GM18868 (cell line): ENCODE data around the gene HJV.

Experiments
- ATAC-seq: cut with Tn5 transposase; IDR thresholded peaks from one replicate; pipeline ENCODE4 v1.9.1; 2021; ENCODE audit warnings: mild to moderate bottlenecking, moderate library complexity; ENCODE audit not compliant: unreplicated experiment

HJV gene

GRCh38 chr1:146022403-146023127 is 1.0 kb upstream of the HJV start:
- ATAC-seq = no peak

- ATAC-seq = no peak
These were observed 487 bp downstream of the HJV start for GRCh38 chr1:146021050-146021445.

GRCh38 chr1:146020058-146021049 is 1.2 kb downstream of the HJV start:
- ATAC-seq = no peak

GRCh38 chr1:146019231-146020057 is 2.1 kb downstream of the HJV start:
- ATAC-seq = no peak

DNA sequence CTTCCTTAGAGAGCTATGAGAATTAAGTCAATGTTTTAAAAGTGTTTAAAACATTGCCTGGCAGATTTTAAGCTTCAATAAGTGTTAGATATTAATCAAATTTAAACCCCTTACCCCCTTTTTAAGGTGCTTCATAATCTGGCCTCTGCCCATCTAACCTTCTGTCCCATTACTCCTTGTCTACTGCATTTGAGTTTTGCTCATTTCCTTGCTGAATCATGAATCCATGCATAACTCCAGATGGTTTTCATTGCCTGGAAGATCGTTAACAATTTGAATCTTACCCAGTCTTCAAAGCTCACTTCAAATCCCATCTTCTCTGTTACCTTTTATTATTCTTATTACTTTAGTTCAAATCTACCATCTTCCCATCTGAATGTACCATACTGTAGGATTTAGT is 4.6 kb downstream of the HJV start:
- ATAC-seq = no peak

DNA sequence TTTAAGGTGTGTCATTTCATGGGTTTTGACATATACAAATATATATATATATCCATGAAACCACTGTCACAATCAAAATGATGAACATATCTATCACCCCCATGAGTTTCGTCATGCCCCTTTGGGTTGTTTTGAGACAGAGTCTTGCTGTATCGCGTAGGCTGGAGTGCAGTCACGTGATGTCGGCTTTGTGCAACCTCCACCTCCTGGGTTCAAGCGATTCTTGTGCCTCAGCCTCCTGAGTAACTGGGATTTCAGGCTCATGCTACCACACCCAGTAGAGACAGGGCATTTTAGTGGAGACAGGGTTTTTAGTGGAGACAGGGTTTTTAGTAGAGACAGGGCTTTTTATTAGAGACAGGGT is 8.0 kb downstream of the HJV start:
- ATAC-seq = no peak

DNA sequence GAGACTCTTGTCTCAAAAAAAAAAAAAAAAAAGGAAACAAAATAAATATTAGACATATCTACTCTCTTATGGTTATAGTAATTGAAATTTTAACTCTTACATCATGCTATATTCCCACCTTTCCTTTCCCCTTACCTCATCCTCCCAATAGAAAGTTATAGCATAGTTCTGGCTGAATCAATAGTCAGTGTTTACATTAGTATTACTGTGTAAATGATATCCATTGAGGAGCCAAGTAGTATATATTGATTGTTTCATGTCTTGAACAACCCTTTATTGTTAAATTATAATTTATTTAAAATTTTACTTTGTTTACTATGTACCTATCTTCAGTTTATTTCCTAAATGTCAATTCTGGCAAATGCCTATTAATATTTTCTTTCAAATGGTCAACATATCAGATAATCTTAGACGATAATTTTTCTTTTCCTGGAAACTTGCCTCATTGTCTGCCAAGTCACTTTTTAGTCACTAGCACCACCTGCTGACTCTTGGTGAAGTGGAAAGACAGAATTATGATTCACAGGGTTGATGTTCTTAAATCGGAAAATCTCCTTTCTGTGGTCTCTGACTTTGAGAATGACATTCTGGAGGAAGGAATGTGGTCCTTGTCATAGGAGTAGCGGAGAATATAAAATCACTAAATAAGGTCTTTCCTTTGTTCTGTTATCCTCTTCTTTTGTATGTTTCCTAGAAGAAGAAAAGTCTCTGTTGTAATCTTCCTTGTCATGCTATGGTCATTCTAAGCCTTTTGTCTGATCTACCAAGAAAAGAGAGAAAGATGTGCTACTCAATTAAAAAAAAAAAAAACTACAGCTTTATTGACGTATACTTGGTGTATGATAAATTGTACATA is 8.6 kb downstream of the HJV start:
- no peak for ATAC-seq

DNA sequence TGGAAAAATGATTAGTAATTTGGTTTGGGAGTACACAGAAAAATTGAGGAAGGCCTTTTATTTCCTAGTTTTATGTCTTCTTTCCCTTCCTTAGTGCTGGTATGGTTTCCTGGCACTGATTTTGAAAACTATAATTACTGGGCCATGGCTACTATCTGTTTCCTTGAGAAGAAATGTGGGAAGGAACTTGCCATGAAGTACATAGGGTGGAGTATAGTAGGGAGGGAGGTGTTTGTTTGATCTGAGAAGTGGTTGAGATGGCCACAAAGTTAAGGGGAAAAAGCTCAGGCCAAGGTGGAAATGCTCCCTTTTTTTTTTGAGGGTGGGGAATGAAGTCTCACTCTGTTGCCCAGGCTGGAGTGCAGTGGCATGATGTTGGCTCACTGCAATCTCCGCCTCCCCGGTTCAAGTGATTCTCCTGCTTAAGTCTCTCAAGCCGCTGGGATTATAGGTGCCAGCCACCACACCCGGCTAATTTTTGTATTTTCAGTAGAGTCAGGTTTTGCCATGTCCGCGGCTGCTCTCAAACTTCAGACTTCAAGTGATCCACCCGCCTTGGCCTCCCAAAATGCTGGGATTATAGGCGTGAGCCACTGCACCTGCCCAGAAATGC is 11.3 kb downstream of the HJV start:
- no peak for ATAC-seq

DNA sequence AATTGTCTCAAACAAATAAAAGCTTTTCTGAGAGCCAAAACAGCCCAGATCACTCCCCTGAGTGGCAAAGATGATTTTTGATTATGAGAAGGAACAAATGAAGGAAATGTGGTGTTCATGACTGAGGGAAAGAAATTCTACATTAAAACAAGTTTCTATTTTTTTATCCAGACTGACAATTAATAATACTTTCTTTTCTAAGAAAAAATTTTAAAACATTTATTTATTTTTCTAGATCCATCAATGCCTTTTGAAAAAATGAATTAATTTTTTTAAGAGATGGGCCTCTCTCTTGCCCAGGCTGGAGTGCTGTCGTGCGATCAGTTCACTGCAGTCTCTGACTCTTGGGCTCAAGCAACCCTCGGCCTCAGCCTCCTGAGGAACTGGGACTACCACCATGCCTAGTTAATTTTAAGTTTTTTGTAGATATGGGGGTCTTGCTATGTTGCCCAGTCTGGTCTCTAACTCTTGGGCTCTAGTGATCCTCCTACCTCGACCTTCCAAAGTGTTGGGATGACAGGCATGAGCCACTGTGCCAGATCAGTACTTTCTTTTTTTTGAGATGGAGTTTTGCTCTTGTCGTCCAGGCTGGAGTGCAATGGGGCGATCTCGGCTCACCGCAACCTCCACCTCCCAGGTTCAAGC is 13.9 kb downstream of the HJV start:
- no peak for ATAC-seq

DNA sequence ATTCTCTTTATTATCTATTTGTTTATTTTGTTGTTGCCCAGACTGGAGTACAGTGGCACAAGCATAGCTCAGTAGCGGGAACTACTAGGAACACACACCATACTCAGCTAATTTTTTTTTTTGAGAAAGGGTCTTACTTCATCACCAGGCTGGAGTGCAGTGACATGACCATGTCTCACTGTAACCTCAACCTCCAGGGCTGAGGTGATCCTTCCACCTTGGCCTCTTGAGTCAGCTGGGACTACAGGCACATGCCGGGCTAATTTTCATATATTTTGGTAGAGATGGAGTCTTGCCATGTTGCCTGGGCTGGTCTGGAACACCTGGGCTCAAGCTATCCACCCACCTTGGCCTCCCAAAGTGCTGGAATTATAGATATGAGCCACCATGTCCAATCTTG is 19.8 kb downstream of the HJV start:
- no peak for ATAC-seq

DNA sequence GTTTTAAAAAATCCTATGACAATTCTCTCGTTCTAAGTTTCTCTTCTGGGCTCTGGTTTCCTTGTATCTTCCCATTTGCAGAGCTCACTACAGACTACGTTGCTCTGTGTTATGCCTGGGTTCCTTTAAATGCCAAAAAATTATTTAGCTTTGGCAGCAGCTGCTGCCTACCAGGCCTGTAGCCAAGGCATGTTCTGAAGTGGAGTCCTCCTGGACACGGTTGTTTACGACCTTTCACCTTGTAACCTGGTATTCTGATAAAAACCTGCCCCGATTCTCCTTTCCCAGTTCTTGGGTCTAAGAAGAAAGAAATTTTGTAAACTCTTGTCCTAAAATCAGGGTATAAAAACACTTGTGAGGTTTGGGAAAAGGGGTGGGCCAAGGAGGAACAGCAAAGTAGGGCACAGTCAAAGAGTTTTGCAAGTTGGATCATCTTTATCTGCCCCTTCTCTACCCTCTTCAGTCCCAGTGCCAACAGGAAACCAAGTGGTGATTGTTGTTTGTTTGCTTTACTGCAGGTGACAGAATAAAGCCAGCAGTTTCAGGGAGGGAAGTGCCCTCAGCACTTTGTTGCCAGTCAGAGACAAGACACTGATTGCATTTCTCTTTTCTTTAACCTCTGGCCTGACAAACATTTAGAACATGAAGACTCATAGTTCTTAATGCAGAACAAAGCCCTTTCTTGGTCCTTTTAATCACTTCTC is 22.1 kb downstream of the HJV start:
- no peak for ATAC-seq

DNA sequence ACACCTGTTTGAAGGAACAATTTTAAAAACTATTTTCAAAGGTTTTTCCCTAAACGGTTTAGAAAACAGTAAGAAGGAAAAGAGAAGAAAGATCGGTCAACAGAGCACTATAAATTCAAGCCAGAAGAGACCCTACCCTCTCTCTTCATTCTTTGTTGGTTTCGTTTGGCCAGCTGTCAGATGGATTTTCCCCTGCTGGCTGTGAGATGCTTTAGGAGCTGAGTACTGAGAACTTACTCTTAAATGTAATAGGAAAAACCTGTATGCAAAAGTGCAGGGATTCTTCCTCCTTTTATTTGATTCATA is 23.9 kb downstream of the HJV start:
- no peak for ATAC-seq

DNA sequence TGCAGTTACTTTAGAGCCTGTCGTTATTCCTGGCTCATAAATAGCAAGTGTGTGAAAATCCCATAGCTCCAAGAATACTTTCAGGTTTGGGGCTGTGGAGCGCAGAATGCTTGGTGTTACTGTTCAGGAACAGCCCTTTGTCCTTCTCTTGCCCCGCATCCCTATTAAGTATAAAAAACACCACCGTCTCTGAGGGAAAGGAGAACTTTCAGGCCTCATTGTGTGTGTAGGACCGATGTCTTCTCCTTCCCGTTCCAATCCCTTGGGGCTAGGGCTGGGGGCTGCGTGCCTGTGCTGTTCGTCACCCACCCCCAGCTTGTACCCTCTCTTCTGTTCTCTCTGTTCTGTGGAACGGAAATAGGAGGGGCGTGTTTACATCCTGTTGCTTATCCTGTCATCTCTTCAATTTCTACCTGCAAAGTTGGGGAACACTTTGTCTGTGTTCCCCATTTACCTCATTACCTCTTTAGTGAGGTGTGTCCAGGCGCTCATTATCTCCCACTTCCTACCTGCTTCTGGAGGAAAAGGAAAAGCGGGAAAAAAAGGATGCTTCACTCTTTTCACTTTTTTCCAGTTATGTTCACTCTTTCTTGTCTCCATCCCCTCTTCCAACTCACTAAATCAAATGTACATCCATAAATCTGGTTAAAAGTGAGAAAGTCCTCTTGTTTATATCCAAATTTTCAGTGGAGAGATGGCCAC is 24.4 kb downstream of the HJV start:
- peak; percentile 33 for ATAC-seq

GRCh38 chr1:145996433-145997015 is 25.0 kb downstream of the HJV start, which contains the start of gene TXNIP:
Gene TXNIP (minus strand): TSS chr1:145996579. CDS start chr1:145996266, 313 bp downstream.
- peak; percentile 94 for ATAC-seq

DNA sequence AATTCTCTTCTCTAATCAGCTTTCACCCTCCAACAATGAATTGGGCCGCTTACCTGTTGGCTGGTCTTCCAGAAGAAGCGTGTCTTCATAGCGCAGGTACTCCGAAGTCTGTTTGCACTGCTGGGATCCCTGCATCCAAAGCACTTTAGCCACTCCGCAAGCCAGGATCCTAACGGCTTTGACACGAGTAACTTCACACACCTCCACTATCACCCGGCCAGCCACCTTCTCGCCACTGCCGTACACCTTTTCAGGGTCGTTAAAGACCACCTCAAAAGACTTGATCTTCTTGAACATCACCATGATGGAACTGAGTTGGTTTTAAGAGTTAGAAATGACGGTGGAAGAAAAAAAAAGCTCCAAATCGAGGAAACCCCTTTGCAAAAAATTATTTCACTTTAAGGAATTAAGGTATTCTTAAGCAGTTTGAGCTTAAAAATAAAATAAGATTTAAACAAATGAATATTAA is 25.5 kb downstream of the HJV start:
- no peak for ATAC-seq

GRCh38 chr1:145995148-145995881 is 26.2 kb downstream of the HJV start:
- ATAC-seq = no peak
